HT-29 (cell line): Measurements from ENCODE around the gene TM2D1. TPM values are rescaled to one million over a fixed set of nuclear protein-coding genes. Genes with fewer than 3 reads are reported as not detected.
"Not testable (repeated sequence)": the region's sequence is repeated elsewhere in the genome, so short reads cannot be mapped to it uniquely, and the experiment has no call there.

Experiments
- DNase-seq: peaks from one replicate; pipeline ENCODE4 v3.0.0-alpha.2; 2015; ENCODE audit warnings: low spot score
- total RNA-seq: library from RNA; depleted of rRNA; stranded (reverse); fragments of >200 nt; shearing (Covaris generic); gene quantifications from 2 replicates; pipeline ENCODE4 v1.2.3, GENCODE V29; 2014; rRNA removed

Gene TM2D1
- 27.2 and 30.9 TPM in 2 replicates for total RNA-seq

GRCh38 chr1:61724813-61725694 lies at the start of gene TM2D1:
TSS of gene TM2D1 (minus strand) at chr1:61725141. CDS start at chr1:61725120, 21 bp downstream.
- DNase-seq, result peak; percentile 94

DNA sequence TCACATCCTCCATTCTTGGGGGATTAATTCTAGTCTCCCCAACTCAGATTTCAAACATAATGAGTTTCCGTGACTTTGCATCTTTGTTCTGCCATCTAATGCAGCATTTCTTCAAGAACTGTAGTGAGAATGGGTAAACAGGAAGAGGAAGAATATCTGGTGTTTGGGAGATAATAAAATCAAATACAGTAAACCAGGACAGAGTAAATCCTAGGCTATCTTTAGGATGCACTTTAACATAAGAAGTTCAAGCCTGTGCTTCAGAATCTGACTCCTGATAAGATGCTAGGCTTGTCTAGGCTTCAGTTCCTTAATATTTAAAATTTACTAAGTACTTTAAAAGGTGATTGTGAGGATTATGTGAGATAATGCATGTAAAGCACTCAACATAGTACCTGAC lies 45.2 kb upstream of the TM2D1 start:
- DNase-seq, result no peak

- DNase-seq, result no peak
These were observed 33.0 kb upstream of the TM2D1 start for GRCh38 chr1:61757950-61758349.

GRCh38 chr1:61756773-61757172 lies 31.8 kb upstream of the TM2D1 start:
- DNase-seq, result no peak

GRCh38 chr1:61754545-61754944 lies 29.6 kb upstream of the TM2D1 start:
- peak; percentile 30 for DNase-seq

DNA sequence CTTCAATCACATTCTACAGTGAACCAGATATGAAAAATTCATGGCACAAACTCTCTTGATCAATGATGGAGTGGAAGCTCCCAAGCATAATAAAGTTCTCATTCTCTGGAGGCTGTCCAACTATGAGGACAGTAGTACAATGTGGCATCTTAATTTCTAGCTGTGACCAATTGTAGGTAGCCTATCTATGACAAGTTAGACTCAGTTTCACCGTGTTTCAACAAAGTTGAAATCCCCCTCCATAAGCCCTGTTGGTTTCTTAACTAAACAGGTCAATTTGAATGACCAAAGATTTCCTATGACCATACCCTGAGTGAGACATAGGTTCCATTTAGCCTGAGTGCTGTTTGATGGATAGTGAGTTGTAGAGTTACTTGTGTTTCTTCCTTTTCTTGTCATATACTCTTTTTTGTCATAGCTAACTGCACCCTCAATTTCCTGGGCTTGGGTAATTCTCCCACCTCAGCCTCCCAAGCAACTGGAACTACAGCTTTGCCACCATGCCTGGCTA lies 29.1 kb upstream of the TM2D1 start:
- no peak for DNase-seq

GRCh38 chr1:61752921-61753389 lies 28.0 kb upstream of the TM2D1 start:
- no peak for DNase-seq

DNA sequence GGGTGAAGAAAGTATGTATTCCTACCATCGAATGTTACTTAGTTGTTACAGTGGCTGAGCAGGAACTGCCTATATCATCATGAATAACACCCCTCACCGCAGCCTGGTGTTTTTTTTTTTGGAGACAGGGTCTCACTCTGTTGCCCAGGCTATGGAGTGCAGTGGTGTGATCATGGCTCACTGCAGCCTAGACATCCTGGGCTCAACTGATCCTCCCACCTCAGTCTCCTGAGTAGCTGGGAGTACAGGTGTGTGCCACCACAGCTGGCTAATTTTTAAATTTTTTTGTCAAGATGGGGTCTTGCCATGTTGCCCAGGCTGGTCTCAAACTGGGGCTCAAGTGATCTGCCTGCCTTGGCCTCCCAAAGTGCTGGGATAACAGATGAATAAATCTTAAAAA lies 24.6 kb upstream of the TM2D1 start:
- no peak for DNase-seq

DNA sequence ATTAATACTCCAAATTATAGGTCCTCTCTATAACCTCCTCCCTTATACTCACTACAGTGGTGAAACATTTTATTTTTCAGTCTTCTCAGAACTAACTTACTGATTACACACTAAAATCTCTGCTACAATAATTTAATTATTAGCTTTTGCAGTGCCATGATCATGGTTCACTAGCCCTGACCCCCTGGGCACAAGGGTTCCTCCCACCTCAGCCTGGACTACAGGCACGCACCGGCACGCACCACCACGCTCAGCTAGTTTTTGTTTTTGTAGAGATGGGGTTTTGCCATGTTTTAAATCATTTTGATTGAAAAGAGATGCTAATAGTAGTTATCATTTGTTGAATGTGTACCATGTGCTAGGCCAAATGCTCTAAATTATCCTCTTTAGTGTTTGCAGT lies 23.6 kb upstream of the TM2D1 start:
- DNase-seq, result no peak

DNA sequence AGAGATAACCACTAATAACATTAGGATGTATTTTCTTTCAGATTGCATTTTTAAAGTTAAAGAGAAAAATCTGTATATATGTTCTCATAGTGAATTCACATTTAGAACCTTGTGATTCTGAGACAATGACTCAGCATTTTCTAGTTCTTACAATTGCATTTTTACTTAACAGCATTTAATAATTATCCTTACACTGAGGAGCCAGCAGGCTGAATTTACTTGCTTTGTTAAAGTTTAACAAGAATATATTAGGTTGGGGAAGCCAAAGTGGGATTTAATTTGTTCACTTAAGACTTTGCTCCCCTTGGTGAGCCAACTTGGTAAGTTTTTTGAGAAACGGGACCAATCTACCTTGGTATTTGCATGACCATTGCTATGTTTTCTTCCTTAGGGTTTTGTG lies 21.9 kb upstream of the TM2D1 start:
- peak; percentile 35 for DNase-seq

- DNase-seq, result peak; percentile 19
These were observed 19.0 kb upstream of the TM2D1 start for GRCh38 chr1:61743716-61744580.

DNA sequence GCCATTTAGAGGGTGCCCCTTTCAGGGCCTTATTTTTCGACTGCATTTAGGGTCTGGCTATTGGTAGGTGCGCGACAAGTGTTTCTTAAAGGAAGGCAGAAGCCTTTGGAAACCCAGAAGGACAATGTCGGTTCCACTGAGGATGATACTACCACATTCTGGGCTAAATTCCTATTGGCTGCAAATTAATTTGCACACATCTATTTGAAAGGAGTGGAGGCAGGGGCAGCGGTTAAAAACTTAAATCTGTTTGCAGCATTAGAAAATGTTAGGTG lies 18.4 kb upstream of the TM2D1 start:
- no peak for DNase-seq

DNA sequence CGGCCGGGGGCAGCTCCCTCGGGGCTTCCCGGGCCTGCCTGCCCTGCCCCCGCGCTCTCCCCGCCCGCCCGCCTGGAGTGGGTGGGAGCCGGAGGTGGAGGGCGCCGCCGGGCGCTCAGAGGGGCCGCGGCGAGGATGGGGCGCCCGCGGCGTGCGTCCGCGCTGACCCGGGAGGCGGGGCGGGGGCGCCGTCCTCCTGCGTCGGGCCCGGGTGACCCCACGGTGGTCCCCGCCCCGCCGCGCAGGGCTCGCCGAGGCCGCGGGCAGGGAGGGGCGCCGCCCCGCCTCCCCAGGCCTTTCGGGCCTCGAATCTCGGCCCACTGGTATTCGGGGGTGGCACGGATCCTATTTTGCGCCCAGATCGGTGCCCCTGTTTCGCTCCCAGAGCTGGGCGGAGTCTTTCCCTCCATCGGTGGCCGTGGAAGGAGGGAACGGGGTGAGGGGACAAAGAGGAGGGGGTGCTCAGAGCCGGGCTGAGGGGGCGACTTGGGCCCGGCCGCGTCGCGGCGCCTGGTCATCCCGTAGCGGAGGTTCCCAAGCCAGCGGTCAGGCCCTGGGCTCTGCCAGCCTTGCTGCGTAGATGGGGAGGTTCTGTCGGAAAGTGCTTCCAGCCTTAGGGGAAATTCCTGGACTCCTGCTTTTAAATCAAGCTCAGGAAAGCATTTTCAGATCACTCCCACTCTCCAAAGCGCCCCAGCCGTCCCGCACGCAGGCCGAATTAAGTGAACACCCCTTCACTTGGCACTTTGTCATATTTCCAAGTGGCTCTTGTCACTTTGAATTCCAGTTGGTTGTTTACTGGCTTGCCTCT lies 17.9 kb upstream of the TM2D1 start:
- peak; percentile 59 for DNase-seq

DNA sequence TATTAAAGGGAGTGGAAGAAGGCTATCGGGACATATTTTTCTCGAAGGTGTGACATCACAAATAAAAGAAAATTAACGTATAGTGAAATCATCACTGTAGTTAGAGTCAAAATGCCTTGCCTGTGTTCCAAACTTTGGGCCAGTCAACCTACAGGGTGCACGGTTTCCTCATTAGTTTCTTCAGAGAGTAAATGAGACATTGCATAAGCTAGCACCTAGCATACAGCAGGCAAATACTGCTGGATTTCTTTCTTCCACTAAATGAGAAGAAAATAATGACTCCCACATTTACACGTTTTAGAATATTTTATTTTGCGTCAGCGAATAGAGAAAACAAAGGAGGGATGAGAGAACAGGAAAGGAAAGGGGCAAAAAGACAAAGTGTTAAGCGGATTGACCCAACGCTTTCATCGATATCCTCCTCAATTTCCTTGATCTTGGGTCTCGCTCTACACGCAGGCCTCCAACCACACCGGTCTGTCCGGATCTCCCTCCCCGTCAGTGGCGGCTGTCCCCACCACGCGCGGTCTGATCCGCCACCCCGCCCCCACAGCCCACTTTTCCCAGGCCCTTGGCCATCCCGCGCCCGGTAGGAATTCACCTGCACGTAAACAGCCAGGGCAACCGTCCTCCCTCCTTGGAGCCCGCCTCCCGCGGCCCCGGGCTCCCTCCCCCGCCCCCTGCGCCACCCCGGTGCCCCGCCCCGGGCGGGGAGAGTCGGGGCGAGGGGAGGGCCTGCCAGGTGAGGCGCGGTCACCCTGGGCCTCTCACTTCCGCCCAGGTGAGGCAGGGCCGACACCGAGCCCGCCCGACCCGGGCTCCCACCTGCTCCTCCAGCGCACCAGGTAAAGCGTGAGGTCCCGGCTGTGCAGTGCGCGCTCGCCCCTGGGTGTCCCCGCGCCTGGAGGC lies 17.0 kb upstream of the TM2D1 start, which contains the start of gene PATJ:
TSS of gene PATJ (plus strand) at position 770 of the 909 bp plus-strand sequence. CDS start 20,413 bp downstream, outside the sequence.
- DNase-seq, result peak; percentile 92

- DNase-seq, result no peak
These were observed 16.1 kb upstream of the TM2D1 start for GRCh38 chr1:61740751-61741700.

DNA sequence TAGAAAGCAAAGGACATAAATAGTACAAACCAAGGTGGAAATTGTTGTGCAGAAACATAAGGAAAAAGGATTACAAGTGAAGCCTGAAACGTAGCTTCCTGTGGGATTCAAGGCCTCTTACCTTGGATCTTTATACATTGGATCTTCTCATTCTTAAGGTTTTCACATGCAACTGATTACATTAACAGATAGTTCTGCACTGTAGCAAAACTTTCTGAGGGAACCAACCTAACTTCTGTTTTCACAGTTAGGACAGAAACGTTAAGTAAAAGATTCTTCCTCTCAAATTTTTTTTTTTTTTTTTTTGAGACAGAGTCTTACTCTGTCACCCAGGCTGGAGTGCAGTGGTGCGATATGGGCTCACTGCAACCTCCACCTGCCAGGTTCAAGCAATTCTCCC lies 7.8 kb upstream of the TM2D1 start:
- DNase-seq, result no peak

GRCh38 chr1:61730679-61731078 lies 5.7 kb upstream of the TM2D1 start:
- not testable (repeated sequence) for DNase-seq

- DNase-seq, result no peak
These were observed 2.6 kb upstream of the TM2D1 start for GRCh38 chr1:61727544-61727943.

DNA sequence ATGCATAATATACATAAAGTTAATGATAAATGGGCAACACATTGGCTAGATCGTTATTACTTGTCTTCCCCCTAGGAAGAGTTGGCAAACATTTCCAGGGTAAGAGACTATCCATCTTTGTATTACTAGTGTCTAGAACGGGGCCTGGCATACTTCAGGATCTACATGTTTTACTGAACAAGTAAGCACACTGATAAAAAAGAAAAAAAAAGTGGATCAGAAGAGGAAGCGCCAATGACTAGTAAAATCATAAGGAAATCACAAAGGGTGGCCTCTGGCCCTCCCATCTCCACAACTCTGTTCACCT lies 482 bp downstream of the TM2D1 start:
- DNase-seq, result no peak
